C4-2B (cell line): ENCODE results near the gene AMIGO2.

ENCODE experiments used
- H3K27ac ChIP-seq: fragments of 450-650 bp; 2 replicates; pipeline ENCODE4 v1.5.1; 2017
- CTCF ChIP-seq: fragments of 450-650 bp; conservative IDR thresholded peaks from 2 replicates; pipeline ENCODE4 v1.5.1; 2017; ENCODE audit warnings: mild to moderate bottlenecking
- ZFX ChIP-seq: fragments of 450-650 bp; IDR thresholded peaks from 2 replicates; pipeline ENCODE4 v1.6.1; 2017

The AMIGO2 gene

DNA sequence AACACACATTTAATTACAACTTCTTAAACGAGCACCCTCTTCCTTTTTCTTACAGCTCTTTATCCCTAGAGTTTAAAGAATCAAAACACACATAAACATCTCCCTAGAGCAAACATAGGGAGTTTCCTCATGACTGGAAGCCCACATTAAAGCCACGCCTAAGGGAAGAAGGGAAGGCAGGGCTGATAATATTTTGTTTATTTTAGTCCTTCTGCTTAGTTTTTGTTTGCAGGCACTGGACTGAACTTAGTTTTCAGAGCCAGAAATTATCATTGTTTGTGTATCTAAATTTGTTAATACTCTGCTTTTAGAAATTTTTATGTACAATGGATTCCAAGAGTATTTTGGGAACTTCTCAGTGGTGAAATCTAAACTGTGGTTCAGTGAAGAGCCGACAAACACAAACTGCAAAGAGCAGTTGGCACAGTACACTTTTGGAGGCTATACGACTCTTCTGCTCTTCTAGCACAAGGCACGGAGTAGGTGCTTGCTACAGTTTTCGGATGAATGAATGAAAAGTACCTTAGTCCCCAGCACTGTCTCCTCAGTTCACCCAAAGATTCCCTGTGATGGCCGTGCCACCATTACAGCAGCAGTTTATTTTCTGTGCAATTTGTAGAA lies 17.6 kb upstream of the AMIGO2 start:
- H3K27ac ChIP-seq: peak overlapping the region; percentile 41; the same call in 1 of the 2 replicates
- no peak for TF ChIP-seq CTCF
- no peak for TF ChIP-seq ZFX

DNA sequence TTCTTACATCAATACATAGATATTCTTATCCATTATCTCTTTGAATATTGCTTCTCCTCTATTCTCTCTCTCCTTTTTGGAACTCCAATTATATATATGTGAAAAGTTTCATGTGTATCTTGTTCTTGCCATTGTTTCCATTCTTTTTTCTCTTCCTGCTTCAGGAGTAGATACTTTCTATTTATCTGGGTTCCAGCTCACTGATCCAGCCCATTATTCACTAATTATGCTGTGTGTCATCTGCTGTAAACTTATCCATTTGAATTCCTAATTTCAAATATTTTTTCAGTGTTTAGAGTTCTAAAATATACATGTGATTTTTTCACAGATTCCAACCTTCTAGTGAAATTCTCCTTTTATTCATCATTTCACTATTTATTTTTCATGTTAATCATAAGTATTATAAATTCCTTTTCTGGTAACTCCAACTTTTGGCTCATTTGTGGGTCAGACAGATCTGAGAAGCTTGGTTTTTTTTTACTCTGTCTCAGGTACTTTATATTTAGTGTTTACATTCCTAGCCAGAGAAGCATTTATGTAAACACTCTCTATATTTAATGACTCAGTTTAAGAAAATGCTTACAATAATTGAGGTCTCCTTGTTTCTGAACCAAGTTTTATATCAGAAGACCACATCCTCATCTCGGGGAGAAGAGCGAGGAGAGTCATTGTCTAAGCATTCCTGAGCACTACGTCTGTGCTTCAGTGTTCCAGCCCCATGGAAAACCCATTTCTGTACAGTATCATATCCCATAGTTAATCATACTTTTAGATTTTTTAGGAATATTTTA lies 15.9 kb upstream of the AMIGO2 start:
- no peak overlapping the region for H3K27ac ChIP-seq
- TF ChIP-seq ZFX (no peak), CTCF (no peak)

DNA sequence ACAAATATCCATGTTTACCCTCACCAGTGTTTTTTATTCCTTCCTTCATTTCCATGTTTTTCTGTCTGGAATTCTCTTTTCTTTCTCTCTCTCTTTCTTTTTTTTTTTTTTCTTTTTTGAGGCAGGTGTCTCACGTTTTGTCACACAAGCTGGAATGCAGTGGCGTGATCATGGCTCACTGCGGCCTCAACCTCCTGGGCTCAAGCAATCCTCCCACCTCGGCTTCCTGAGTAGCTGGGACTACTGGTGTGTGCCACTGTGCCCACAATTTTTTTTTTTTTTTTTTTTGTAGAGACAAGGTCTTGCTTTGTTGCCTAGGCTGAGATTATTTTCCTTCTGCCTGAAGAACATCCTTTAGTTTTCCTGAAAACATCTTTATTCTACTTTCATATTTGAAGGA lies 15.0 kb upstream of the AMIGO2 start:
- TF ChIP-seq ZFX: no peak
- TF ChIP-seq CTCF: no peak
- H3K27ac ChIP-seq: no peak overlapping the region

- TF ChIP-seq ZFX (no peak), CTCF (no peak)
These were observed 11.2 kb upstream of the AMIGO2 start for GRCh38 chr12:47091009-47091408.

GRCh38 chr12:47088021-47088944 lies 8.5 kb upstream of the AMIGO2 start:
- TF ChIP-seq CTCF: no peak
- no peak for TF ChIP-seq ZFX
- no peak overlapping the region for H3K27ac ChIP-seq

More at GRCh38 chr12:47091009-47091408, 11.2 kb upstream of the AMIGO2 start:
- H3K27ac ChIP-seq: no peak overlapping the region

DNA sequence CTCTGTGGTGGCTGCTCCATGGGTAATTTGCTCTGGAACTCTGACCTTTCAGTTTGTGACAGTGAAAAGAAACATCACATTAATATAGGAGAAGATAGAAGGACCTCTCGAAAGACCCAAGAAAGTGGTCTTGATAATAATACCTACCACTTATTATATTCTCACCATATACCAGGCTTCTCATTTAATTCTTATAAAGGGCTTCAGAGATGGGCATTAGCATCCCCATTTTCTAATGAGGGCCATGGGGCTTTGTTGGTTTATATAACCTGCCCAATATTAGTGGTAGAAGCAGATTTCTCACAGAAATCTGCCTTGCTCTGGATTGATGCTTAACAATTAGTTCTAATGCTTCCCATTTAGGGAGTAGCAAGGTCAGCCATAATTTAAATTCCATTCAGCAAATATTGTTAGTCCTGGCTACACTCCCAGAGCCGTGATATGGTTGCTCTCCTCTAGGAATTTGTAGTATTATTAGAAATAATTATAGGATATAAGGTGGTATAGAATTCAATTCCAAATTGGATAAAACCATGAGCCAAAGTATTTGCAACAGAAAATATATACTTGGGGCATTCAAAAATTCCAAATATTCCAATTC lies 7.4 kb upstream of the AMIGO2 start:
- TF ChIP-seq CTCF: no peak
- no peak for TF ChIP-seq ZFX
- H3K27ac ChIP-seq: no peak overlapping the region
